ENCODE measurements around the gene HMGN1.
"Not testable (repeated sequence)": the region's sequence is repeated elsewhere in the genome, so short reads cannot be mapped to it uniquely, and the experiment has no call there.

The HMGN1 gene

GRCh38 chr21:39379986-39380891 lies 31.4 kb upstream of the HMGN1 start:
- H3K4me3 ChIP-seq (replicated peaks; ENCODE audit: low read depth, low read length) = peak overlapping the region; percentile 94
- DNase-seq (ENCODE audit: low read depth) = peak; percentile 97
- TF ChIP-seq CTCF (IDR thresholded peaks at IDR 0.05; ENCODE audit: low read length, missing control alignments) = no peak

- H3K4me3 ChIP-seq (replicated peaks; ENCODE audit: low read depth, low read length) = no peak overlapping the region
- DNase-seq (ENCODE audit: low read depth) = peak; percentile 64
Observed at GRCh38 chr21:39377444-39378050, 28.7 kb upstream of the HMGN1 start.

GRCh38 chr21:39375446-39375845 lies 26.6 kb upstream of the HMGN1 start:
- DNase-seq (ENCODE audit: low read depth) = no peak
- no peak for TF ChIP-seq CTCF (IDR thresholded peaks at IDR 0.05; ENCODE audit: low read length, missing control alignments)
- H3K4me3 ChIP-seq (replicated peaks; ENCODE audit: low read depth, low read length) = no peak overlapping the region

More at GRCh38 chr21:39377444-39378050, 28.7 kb upstream of the HMGN1 start:
- TF ChIP-seq CTCF (IDR thresholded peaks at IDR 0.05; ENCODE audit: low read length, missing control alignments) = peak; percentile 23

- DNase-seq (ENCODE audit: low read depth) = no peak
- TF ChIP-seq CTCF (IDR thresholded peaks at IDR 0.05; ENCODE audit: low read length, missing control alignments) = no peak
- H3K4me3 ChIP-seq (replicated peaks; ENCODE audit: low read depth, low read length) = no peak overlapping the region
Observed at GRCh38 chr21:39374046-39374445, 25.2 kb upstream of the HMGN1 start.

- peak; percentile 53 for TF ChIP-seq CTCF (IDR thresholded peaks at IDR 0.05; ENCODE audit: low read length, missing control alignments)
- H3K4me3 ChIP-seq (replicated peaks; ENCODE audit: low read depth, low read length) = no peak overlapping the region
- DNase-seq (ENCODE audit: low read depth) = peak; percentile 64
Observed at GRCh38 chr21:39373634-39374033, 24.7 kb upstream of the HMGN1 start.

GRCh38 chr21:39369896-39370288 lies 21.0 kb upstream of the HMGN1 start:
- H3K4me3 ChIP-seq (replicated peaks; ENCODE audit: low read depth, low read length); DNase-seq (ENCODE audit: low read depth): not testable (repeated sequence)

- TF ChIP-seq CTCF (IDR thresholded peaks at IDR 0.05; ENCODE audit: low read length, missing control alignments) = no peak
- no peak for DNase-seq (ENCODE audit: low read depth)
Observed at GRCh38 chr21:39367783-39368182, 18.9 kb upstream of the HMGN1 start.

More at GRCh38 chr21:39367783-39368182, 18.9 kb upstream of the HMGN1 start:
- H3K4me3 ChIP-seq (replicated peaks; ENCODE audit: low read depth, low read length) = no peak overlapping the region
